Esophagus mucosa (tissue), 1 donor: ENCODE results near the gene PPP1R2C. TPM values are rescaled to one million over a fixed set of nuclear protein-coding genes. Genes with fewer than 3 reads are reported as not detected.

Experiments used
- ATAC-seq: fragments of 200-7000 bp; cut with Tn5 transposase; one replicate; pipeline ENCODE4 v1.9.1; 2020
- total RNA-seq: library from RNA; stranded (reverse); gene quantifications from one replicate; pipeline ENCODE4 v1.2.4, GENCODE V29; 2023
- donor health status: DM: yes; HTN: yes; CAD: no.

PPP1R2C gene
- total RNA-seq, 1 donor from 2014 or later: not detected

DNA sequence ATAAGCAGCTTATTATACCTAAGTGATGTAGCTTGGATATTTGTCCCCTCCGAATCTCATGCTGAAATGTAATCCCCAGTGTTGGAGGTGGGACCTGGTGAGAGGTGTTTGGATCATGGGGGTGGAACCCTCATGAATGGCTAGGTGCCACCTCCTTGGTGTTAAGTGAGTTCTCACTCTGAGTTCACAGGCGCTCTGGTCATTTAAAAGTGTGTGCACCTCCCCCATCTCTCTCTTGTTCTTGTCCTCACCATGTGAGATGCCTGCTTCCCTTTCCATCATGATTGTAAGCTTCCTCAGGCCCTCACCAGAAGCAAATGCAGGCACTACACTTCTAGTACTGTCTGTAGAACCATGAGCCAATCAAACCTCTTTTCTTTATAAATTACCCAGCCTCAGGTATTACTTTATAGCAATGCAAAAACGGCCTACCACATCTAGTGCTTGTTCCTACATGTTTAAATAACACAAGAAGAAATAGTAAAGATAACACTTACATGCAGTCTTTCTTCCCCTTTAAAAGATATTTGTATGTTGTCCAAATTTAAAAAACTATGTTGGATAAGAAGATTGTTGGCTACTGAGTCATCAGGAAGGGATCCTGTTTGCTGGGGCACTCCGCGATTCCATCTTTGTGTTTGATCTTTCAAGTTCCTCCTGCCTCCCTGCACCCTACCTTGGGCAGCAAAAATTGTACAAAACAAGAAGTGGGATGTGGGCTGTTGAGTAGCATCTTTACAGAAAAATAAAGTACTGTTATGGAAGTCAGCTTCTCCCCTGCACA is 29.7 kb downstream of the PPP1R2C start:
- no peak for ATAC-seq

GRCh38 chrX:42746606-42747005 is 31.4 kb downstream of the PPP1R2C start:
- no peak for ATAC-seq

DNA sequence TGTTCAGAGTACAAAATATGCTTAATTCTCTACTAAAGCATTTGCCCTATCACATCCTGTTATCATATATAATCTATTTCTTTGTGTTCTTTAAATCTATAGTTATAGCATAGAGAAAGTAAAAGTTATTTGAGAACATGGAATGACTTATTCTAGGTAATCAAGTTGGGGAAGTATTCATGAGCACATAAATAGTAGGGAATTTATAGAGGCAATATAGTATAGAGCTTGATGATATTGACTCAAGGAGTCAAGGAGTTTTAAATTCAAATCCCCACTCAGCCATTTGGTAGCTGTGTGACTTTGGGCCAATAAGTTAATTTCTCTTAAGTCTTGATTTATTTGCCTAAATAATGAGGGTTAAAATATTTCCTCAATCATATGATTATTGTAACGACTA is 37.5 kb downstream of the PPP1R2C start:
- ATAC-seq: no peak

DNA sequence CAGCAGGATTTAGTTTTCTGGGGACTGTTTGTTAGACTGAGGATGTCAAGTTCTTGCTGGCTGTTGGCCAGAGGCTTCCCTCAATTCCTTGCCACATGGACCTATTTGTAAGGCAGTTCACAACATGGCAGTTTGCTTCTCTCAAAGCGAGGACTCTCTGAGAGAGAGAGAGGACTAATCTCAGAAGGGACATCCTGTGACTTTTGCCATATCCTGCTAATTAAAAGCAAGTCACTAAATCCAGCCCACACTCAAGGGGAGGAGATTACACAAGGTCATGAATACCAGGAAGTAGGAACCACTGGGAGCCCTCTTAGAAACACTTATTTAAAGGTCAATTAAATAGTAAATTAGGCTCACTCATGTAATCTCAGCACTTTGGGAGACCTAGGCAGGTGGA is 38.2 kb downstream of the PPP1R2C start:
- ATAC-seq: no peak

DNA sequence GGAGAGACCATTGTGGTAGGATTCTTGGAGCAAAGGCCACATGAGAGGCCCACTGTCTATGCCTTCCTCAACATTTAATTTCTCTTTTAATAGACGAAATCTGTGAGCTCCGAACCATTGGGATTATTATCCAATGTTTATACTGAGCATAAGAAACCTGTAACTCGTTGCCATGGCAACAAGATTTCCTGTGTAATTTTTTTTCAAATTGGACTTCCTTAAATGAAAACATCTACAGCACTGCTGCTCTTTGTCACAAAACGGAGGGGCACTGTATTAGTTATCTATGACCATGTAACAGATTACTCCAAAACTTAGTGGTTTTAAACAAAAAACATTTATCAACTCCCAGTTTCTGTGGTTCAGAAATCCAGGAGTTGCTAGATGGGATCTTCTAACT is 38.7 kb downstream of the PPP1R2C start:
- no peak for ATAC-seq

GRCh38 chrX:42738552-42738951 is 39.4 kb downstream of the PPP1R2C start:
- no peak for ATAC-seq

- no peak for ATAC-seq
These were observed 42.7 kb downstream of the PPP1R2C start for GRCh38 chrX:42735250-42735649.

DNA sequence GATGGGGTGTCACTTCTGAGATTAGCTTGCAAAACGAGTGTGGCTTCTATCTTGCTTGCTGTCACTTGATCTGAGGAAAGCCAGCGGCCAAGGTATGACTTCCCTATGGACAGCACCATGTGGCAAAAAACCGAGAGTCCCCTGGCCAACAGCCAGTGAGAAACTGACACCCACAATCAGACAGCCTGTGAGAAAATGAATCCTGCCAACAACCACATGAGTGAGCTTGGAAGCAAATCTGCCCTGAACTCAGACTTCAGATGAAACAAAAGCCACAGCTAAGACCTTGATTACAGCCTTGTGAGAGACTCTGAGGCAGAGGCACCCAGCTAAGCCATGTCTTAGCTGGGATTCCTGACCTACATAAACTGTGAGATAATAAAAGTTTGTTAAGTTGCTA is 45.5 kb downstream of the PPP1R2C start:
- no peak for ATAC-seq
